Mesendoderm (in vitro differentiated cells): ENCODE results near the gene PPP2CA.
"Not testable (repeated sequence)": the region's sequence is repeated elsewhere in the genome, so short reads cannot be mapped to it uniquely, and the experiment has no call there.

Experiments
- DNase-seq: peaks from one replicate; pipeline ENCODE4 v3.0.0; 2013
- H2AK5ac ChIP-seq: 2 replicates; pipeline ENCODE4 v1.6.1; 2013; ENCODE audit warnings: low read length, inconsistent platforms
- H2BK120ac ChIP-seq: 2 replicates; pipeline ENCODE4 v1.6.1; 2013; ENCODE audit warnings: low read depth, mild to moderate bottlenecking, low read length, moderate library complexity, mixed read lengths
- H2BK15ac ChIP-seq: replicated peaks from 2 replicates; pipeline ENCODE4 v1.6.1; 2013; ENCODE audit warnings: low read depth, mild to moderate bottlenecking, moderate library complexity
- H2BK5ac ChIP-seq: 2 replicates; pipeline ENCODE4 v1.6.1; 2013; ENCODE audit warnings: low read length, inconsistent platforms
- H3K18ac ChIP-seq: 2 replicates; pipeline ENCODE4 v1.6.1; 2013; ENCODE audit warnings: mild to moderate bottlenecking, low read length, mixed read lengths
- H3K23ac ChIP-seq: one replicate; pipeline ENCODE4 v1.6.1; 2013; ENCODE audit warnings: low read length
- H3K27ac ChIP-seq: 2 replicates; pipeline ENCODE4 v1.5.1; 2013; ENCODE audit warnings: low read depth, mild to moderate bottlenecking, inconsistent platforms, low read length, moderate library complexity
- H3K27me3 ChIP-seq: 2 replicates; pipeline ENCODE4 v1.6.1; 2013; ENCODE audit warnings: low read length, control low read depth, mild to moderate bottlenecking, inconsistent platforms; ENCODE audit not compliant: insufficient read depth, poor library complexity
- H3K36me3 ChIP-seq: 2 replicates; pipeline ENCODE4 v1.6.1; 2013; ENCODE audit warnings: low read length, inconsistent platforms; ENCODE audit not compliant: control insufficient read depth, insufficient read depth
- H3K4ac ChIP-seq: one replicate; pipeline ENCODE4 v1.6.1; 2013; ENCODE audit warnings: low read depth, mild to moderate bottlenecking, low read length, moderate library complexity
- H3K4me1 ChIP-seq: 2 replicates; pipeline ENCODE4 v1.6.1; 2013; ENCODE audit warnings: low read depth, low read length, inconsistent platforms; ENCODE audit not compliant: control insufficient read depth
- H3K4me2 ChIP-seq: 2 replicates; pipeline ENCODE4 v1.6.1; 2013; ENCODE audit warnings: low read length
- H3K4me3 ChIP-seq: 2 replicates; pipeline ENCODE4 v1.5.1; 2013; ENCODE audit warnings: mild to moderate bottlenecking, low read length
- H3K56ac ChIP-seq: one replicate; pipeline ENCODE4 v1.6.1; 2013; ENCODE audit warnings: low read length
- H3K79me1 ChIP-seq: 2 replicates; pipeline ENCODE4 v1.6.1; 2013; ENCODE audit warnings: low read length, inconsistent platforms
- H3K79me2 ChIP-seq: 2 replicates; pipeline ENCODE4 v1.6.1; 2013; ENCODE audit warnings: mild to moderate bottlenecking, low read length; ENCODE audit not compliant: control insufficient read depth, insufficient read depth
- H3K9ac ChIP-seq: 2 replicates; pipeline ENCODE4 v1.6.1; 2013; ENCODE audit warnings: low read length, inconsistent platforms
- H4K5ac ChIP-seq: one replicate; pipeline ENCODE4 v1.6.1; 2013; ENCODE audit warnings: low read length
- H4K8ac ChIP-seq: one replicate; pipeline ENCODE4 v1.6.1; 2013; ENCODE audit warnings: low read depth, mild to moderate bottlenecking, control low read depth, low read length, moderate library complexity
- WGBS: extraction: QIAGEN DNeasy Blood & Tissue Kit; methylation state at CpG from one replicate; pipeline ENCODE4 v1.1.7; 2013; ENCODE audit warnings: low lambda C conversion rate, missing lambda C conversion rate; ENCODE audit not compliant: insufficient coverage; ENCODE audit errors: extremely low coverage; 5-methylcytosine and 5-hydroxymethylcytosine counted together

The PPP2CA gene

DNA sequence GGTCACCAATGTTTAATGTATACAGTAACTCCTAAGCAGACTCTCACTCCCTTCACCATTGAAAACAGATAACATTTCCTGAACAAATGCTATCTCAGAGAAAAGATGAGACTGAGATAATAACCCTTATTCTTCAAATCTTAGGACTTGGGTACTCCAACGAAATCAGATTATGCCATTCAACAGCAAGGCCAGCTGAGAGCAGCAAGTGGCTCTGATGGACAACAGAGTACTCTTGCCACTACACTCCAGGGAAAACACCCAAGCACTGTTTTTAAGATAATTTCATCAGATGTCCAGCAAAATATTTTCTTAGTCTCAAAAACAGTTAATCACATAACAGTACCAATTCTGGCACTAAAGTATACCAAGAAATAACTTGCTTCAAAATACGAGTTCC, 10.1 kb downstream of the PPP2CA start:
- H3K27ac ChIP-seq, result no peak overlapping the region
- no CpG with 5 or more reads among the region's 2 CpGs for WGBS
- no peak for DNase-seq

DNA sequence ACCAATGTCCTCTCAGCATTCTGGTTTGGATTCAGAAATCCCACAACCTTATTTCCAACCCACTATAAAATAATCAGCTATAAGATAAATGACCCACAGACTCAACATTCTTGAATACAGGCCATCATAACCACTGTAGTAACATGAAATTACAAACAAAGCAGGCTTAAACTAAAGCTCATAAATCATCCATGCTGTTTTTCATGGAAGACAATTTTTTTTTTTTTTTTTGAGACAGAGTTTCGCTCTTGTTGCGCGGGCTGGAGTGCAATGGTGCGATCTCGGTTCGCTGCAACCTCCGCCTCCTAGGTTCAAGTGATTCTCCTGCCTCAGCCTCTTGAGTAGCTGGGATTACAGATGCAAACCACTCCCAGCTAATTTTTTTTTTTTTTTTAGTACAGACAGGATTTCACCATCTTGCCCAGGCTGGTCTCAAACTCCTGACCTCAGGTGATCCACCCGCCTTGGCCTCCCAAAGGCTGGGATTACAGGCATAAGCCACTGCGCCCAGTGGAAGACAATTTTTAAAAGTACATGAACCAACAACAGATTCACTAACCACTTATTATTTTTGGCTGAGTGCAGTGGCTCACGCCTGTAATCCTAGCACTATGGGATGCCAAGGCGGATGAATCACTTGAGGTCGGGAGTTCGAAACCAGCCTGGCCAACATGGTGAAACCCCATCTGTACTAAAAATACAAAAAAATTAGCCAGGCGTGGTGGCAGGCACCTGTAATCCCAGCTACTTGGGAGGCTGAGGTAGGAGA, 14.4 kb downstream of the PPP2CA start:
- no CpG with 5 or more reads among the region's 14 CpGs for WGBS
- peaks cover 87% of the 10 kb centered on the region for H3K79me2 ChIP-seq
- H4K5ac ChIP-seq, H2BK5ac ChIP-seq, H3K56ac ChIP-seq, H2BK15ac ChIP-seq, DNase-seq, H3K18ac ChIP-seq, H3K4ac ChIP-seq, H3K79me1 ChIP-seq, H3K9ac ChIP-seq, H3K4me2 ChIP-seq, H3K4me1 ChIP-seq, H2AK5ac ChIP-seq, H3K23ac ChIP-seq, H2BK120ac ChIP-seq, H3K27ac ChIP-seq, H3K27me3 ChIP-seq, H3K36me3 ChIP-seq, H4K8ac ChIP-seq, H3K4me3 ChIP-seq: not testable (repeated sequence)

More for the DNA sequence above, 10.1 kb downstream of the PPP2CA start:
- Histone ChIP-seq H2BK15ac (no peak overlapping the region), H3K23ac (no peak overlapping the region), H4K8ac (no peak overlapping the region), H3K36me3 (peaks cover 3% of the 10 kb centered on the region), H3K56ac (no peak overlapping the region), H2BK120ac (no peak overlapping the region), H3K79me1 (no peaks in the 10 kb centered on the region), H3K9ac (no peak overlapping the region), H3K4me1 (no peaks in the 10 kb centered on the region), H4K5ac (no peak overlapping the region), H3K18ac (no peak overlapping the region), H2AK5ac (no peak overlapping the region), H3K4me2 (no peak overlapping the region), H3K27me3 (no peaks in the 10 kb centered on the region), H3K4me3 (no peak overlapping the region), H2BK5ac (no peak overlapping the region), H3K4ac (no peak overlapping the region), H3K79me2 (peaks cover 87% of the 10 kb centered on the region)

DNA sequence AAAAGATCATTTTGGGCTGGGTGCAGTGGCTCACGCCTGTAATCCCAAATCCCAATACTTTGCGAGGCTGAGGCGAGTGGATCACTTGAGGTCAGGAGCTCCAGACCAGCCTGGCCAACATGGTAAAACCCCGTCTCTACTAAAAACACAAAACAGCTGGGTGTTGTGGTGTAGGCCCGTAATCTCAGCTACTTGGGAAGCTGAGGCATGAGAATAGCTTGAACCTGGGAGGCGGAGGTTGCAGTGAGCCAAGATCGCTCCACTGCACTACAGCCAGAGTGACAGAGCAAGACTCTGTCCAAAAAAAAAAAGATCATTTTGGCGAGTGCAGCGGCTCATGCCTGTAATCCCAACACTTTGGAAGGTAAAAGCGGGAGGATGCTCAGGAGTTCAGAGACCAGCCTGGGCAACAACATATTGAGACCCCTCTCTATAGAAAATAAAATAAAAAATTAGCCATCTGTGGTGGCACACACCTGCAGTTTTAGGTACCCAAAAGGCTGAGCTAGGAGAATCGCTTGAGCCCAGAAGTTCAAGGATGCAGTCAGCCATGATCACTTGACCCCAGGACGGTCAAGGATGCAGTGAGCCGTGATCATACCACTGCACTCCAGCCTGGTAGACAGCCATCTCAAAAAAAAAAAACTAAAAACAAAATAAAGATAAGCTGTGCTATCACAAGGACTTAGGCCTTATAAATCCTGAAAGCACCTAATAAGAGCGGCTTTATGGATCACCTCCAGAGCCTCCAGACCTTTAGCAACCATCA, 16.2 kb downstream of the PPP2CA start:
- Histone ChIP-seq H3K56ac (no peak overlapping the region), H2BK120ac (no peak overlapping the region), H3K4me2 (no peak overlapping the region), H3K4ac (no peak overlapping the region), H3K4me1 (no peaks in the 10 kb centered on the region), H3K27me3 (no peaks in the 10 kb centered on the region), H3K4me3 (no peak overlapping the region), H2BK15ac (no peak overlapping the region), H4K5ac (no peak overlapping the region), H3K79me1 (peaks cover 3% of the 10 kb centered on the region), H2AK5ac (no peak overlapping the region), H3K36me3 (no peaks in the 10 kb centered on the region), H3K79me2 (peaks cover 85% of the 10 kb centered on the region), H3K27ac (no peak overlapping the region), H3K23ac (no peak overlapping the region), H4K8ac (no peak overlapping the region), H2BK5ac (no peak overlapping the region), H3K9ac (no peak overlapping the region), H3K18ac (no peak overlapping the region)
- no peak for DNase-seq
- no CpG with 5 or more reads among the region's 14 CpGs for WGBS

DNA sequence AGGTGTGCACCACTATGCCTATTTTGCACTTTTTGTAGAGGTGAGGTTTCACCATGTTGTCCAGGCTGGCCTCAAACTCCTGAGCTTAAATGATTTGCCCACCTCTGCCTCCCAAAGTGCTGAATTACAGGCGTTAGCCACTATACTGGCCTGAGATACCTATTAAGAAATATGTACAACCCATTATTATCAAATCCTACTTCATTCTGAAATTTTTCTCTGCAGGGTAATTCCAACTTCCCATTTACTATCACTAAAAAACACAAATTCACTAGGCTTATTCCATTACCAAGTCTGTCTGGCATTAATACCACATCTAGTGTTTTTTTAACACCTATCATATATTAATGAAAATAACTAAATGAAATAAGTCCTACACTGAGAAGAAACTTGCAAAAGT, 18.2 kb downstream of the PPP2CA start:
- no peaks in the 10 kb centered on the region for H3K4me1 ChIP-seq
- no peak overlapping the region for H2BK15ac ChIP-seq
- H2BK5ac ChIP-seq, result no peak overlapping the region
- H3K4ac ChIP-seq, result no peak overlapping the region
- DNase-seq, result no peak
- no peaks in the 10 kb centered on the region for H3K36me3 ChIP-seq
- no peak overlapping the region for H3K23ac ChIP-seq
- no peak overlapping the region for H3K27ac ChIP-seq
- no peaks in the 10 kb centered on the region for H3K27me3 ChIP-seq
- H3K4me2 ChIP-seq, result no peak overlapping the region
- H4K8ac ChIP-seq, result no peak overlapping the region
- no peak overlapping the region for H2BK120ac ChIP-seq
- H4K5ac ChIP-seq, result no peak overlapping the region
- no CpG with 5 or more reads among the region's 1 CpG for WGBS
- no peak overlapping the region for H3K9ac ChIP-seq
- H3K79me1 ChIP-seq, result peaks cover 9% of the 10 kb centered on the region
- no peak overlapping the region for H3K56ac ChIP-seq
- no peak overlapping the region for H3K4me3 ChIP-seq
- no peak overlapping the region for H3K18ac ChIP-seq
- H2AK5ac ChIP-seq, result no peak overlapping the region
- H3K79me2 ChIP-seq, result peaks cover 86% of the 10 kb centered on the region

DNA sequence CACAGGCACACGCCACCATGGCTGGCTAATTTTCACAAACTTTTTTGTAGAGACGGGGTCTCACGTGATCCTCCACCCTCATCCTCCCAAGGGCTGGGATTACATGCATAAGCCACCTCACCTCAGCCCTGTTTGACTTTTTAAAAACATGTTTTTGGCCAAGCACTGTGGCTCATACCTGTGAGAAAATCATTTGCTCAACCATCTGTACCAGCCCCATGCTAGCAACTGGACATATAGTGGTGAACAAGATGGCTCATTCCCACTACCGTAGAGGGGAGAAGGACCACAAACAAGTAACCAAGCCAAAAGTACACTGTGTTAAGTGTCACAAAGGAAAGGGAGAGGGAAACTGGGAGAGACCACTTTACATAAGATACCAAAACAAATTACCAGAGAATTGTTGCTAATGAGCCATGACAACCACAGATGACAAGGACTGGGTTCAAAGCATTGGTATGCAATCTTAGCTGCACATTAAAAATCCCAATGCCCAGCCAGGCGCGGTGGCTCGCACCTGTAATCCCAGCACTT, 19.2 kb downstream of the PPP2CA start:
- DNase-seq, result no peak
- H2BK15ac ChIP-seq, result no peak overlapping the region
- H3K27ac ChIP-seq, result no peak overlapping the region
- no peak overlapping the region for H3K4ac ChIP-seq
- no peak overlapping the region for H3K9ac ChIP-seq
- H3K4me3 ChIP-seq, result no peak overlapping the region
- no peak overlapping the region for H4K8ac ChIP-seq
- no peak overlapping the region for H3K18ac ChIP-seq
- H3K36me3 ChIP-seq, result no peaks in the 10 kb centered on the region
- no peak overlapping the region for H2BK120ac ChIP-seq
- peaks cover 9% of the 10 kb centered on the region for H3K79me1 ChIP-seq
- H3K56ac ChIP-seq, result no peak overlapping the region
- H3K23ac ChIP-seq, result no peak overlapping the region
- no peak overlapping the region for H2AK5ac ChIP-seq
- no peaks in the 10 kb centered on the region for H3K27me3 ChIP-seq
- no peak overlapping the region for H4K5ac ChIP-seq
- H3K4me1 ChIP-seq, result no peaks in the 10 kb centered on the region
- no CpG with 5 or more reads among the region's 7 CpGs for WGBS
- no peak overlapping the region for H2BK5ac ChIP-seq
- peaks cover 76% of the 10 kb centered on the region for H3K79me2 ChIP-seq
- H3K4me2 ChIP-seq, result no peak overlapping the region
